Neural progenitor cell (in vitro differentiated cells): ENCODE data around the gene ITPA. TPM values are rescaled to one million over a fixed set of nuclear protein-coding genes. Genes with fewer than 3 reads are reported as not detected.

ENCODE experiments used
- DNase-seq: peaks from one replicate; pipeline ENCODE4 v3.0.0-alpha.2; 2016; ENCODE audit warnings: low spot score
- H2AFZ ChIP-seq: fragments of 200-600 bp; sonication (generic); replicated peaks from 2 replicates; pipeline ENCODE4 v1.6.1; 2016; ENCODE audit warnings: antibody characterized with exemption
- H3F3A ChIP-seq: fragments of 200-600 bp; sonication (generic); 2 replicates; pipeline ENCODE4 v1.6.1; 2016; ENCODE audit warnings: antibody characterized with exemption, low read depth
- H3K27ac ChIP-seq: fragments of 200-600 bp; sonication (generic); 2 replicates; pipeline ENCODE4 v1.5.1; 2016; ENCODE audit warnings: mild to moderate bottlenecking
- H3K27me3 ChIP-seq: fragments of 200-600 bp; sonication (generic); 2 replicates; pipeline ENCODE4 v1.6.1; 2016; ENCODE audit warnings: mild to moderate bottlenecking, moderate library complexity
- H3K36me3 ChIP-seq: fragments of 200-600 bp; sonication (generic); 2 replicates; pipeline ENCODE4 v1.5.1; 2016
- H3K4me1 ChIP-seq: fragments of 200-600 bp; sonication (generic); 2 replicates; pipeline ENCODE4 v1.6.1; 2016; ENCODE audit warnings: mixed run types
- H3K4me2 ChIP-seq: fragments of 200-600 bp; sonication (generic); 2 replicates; pipeline ENCODE4 v1.6.1; 2016
- H3K4me3 ChIP-seq: fragments of 200-600 bp; sonication (generic); 2 replicates; pipeline ENCODE4 v1.5.1; 2016
- H3K79me2 ChIP-seq: fragments of 200-600 bp; sonication (generic); 2 replicates; pipeline ENCODE4 v1.6.1; 2016; ENCODE audit warnings: low read depth
- H3K9ac ChIP-seq: fragments of 200-600 bp; sonication (generic); 2 replicates; pipeline ENCODE4 v1.6.1; 2016
- H3K9me3 ChIP-seq: fragments of 200-600 bp; sonication (generic); 2 replicates; pipeline ENCODE4 v1.5.1; 2016; ENCODE audit warnings: low read depth
- H4K20me1 ChIP-seq: fragments of 200-600 bp; sonication (generic); 2 replicates; pipeline ENCODE4 v1.6.1; 2016; ENCODE audit warnings: low read depth
- H3K27ac Mint-ChIP-seq: 3 replicates; pipeline ENCODE4 v1.8.0; 2021; ENCODE audit warnings: mixed read lengths
- H3K27me3 Mint-ChIP-seq: 2 replicates; pipeline ENCODE4 v1.8.0; 2022; ENCODE audit warnings: low read depth, mild to moderate bottlenecking, inconsistent platforms, moderate library complexity, mixed read lengths; ENCODE audit not compliant: insufficient read depth
- H3K36me3 Mint-ChIP-seq: 3 replicates; pipeline ENCODE4 v1.8.0; 2021; ENCODE audit warnings: mixed read lengths
- H3K4me1 Mint-ChIP-seq: 3 replicates; pipeline ENCODE4 v1.8.0; 2021; ENCODE audit warnings: mixed read lengths
- H3K4me3 Mint-ChIP-seq: 3 replicates; pipeline ENCODE4 v1.8.0; 2021; ENCODE audit warnings: mild to moderate bottlenecking, moderate library complexity, mixed read lengths
- H3K9me3 Mint-ChIP-seq: 3 replicates; pipeline ENCODE4 v1.8.0; 2020; ENCODE audit warnings: mixed read lengths
- EZH2 ChIP-seq: fragments of 200-600 bp; sonication (generic); IDR thresholded peaks from 2 replicates; pipeline ENCODE4 v1.6.1; 2017; ENCODE audit warnings: antibody characterized with exemption, mild to moderate bottlenecking, moderate library complexity
- EZH2phosphoT487 ChIP-seq: fragments of 200-600 bp; sonication (generic); IDR thresholded peaks from 2 replicates; pipeline ENCODE4 v1.6.1; 2017; ENCODE audit warnings: antibody characterized with exemption
- total RNA-seq: library from RNA; depleted of rRNA; stranded (reverse); fragments of >200 nt; gene quantifications from 2 replicates; pipeline ENCODE4 v1.2.3, GENCODE V29; 2015; ENCODE audit warnings: low replicate concordance
- TF ChIP-seq, protein P1 (sequence below): fragments of 200-600 bp; sonication (generic); IDR thresholded peaks from 2 replicates; pipeline ENCODE4 v1.5.1; 2017; ENCODE audit warnings: antibody characterized with exemption, mild to moderate bottlenecking

The ITPA gene
- total RNA-seq, 1 donor from 2014 or later: 18.2 TPM

DNA sequence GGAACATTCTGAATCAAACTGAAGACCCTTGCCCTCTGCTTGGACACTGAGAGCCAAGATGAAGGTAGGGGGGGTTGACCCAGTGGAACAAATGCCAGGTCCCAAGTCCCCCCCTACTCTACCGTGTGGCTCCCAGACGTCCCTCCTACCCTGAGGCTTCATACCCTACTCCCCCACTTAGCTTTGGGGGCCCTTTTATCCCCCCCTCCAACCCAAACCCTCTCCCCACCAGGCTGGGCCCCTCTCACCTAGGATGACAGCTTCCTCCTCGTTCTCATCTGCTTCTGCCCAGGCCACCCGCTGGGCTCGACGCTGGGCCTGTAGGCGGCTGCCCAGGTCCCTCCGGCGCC lies 6.4 kb upstream of the ITPA start:
- Histone ChIP-seq H4K20me1 (peaks cover 11% of the 10 kb centered on the region), H3K4me2 (peak overlapping the region; percentile 95), H3K27me3 (no peaks in the 10 kb centered on the region), H3K4me3 (peak overlapping the region; percentile 75), H3K9ac (peak overlapping the region; percentile 64), H3F3A (peaks cover 11% of the 10 kb centered on the region), H3K9me3 (no peaks in the 10 kb centered on the region), H3K4me1 (peaks cover 7% of the 10 kb centered on the region), H3K79me2 (peaks cover 25% of the 10 kb centered on the region), H2AFZ (no peak overlapping the region), H3K27ac (no peak overlapping the region), H3K36me3 (no peaks in the 10 kb centered on the region)
- peaks cover 16% of the 10 kb centered on the region for H3K36me3 Mint-ChIP-seq
- no peaks in the 10 kb centered on the region for H3K9me3 Mint-ChIP-seq
- no peak for TF ChIP-seq EZH2
- TF ChIP-seq EZH2phosphoT487: no peak
- TF ChIP-seq, protein P1, sequence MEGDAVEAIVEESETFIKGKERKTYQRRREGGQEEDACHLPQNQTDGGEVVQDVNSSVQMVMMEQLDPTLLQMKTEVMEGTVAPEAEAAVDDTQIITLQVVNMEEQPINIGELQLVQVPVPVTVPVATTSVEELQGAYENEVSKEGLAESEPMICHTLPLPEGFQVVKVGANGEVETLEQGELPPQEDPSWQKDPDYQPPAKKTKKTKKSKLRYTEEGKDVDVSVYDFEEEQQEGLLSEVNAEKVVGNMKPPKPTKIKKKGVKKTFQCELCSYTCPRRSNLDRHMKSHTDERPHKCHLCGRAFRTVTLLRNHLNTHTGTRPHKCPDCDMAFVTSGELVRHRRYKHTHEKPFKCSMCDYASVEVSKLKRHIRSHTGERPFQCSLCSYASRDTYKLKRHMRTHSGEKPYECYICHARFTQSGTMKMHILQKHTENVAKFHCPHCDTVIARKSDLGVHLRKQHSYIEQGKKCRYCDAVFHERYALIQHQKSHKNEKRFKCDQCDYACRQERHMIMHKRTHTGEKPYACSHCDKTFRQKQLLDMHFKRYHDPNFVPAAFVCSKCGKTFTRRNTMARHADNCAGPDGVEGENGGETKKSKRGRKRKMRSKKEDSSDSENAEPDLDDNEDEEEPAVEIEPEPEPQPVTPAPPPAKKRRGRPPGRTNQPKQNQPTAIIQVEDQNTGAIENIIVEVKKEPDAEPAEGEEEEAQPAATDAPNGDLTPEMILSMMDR: no peak
- H3K4me3 Mint-ChIP-seq: peak overlapping the region; percentile 71
- no peak for DNase-seq
- H3K27me3 Mint-ChIP-seq: peaks cover 4% of the 10 kb centered on the region
- peaks cover 8% of the 10 kb centered on the region for H3K4me1 Mint-ChIP-seq
- H3K27ac Mint-ChIP-seq: no peak overlapping the region

DNA sequence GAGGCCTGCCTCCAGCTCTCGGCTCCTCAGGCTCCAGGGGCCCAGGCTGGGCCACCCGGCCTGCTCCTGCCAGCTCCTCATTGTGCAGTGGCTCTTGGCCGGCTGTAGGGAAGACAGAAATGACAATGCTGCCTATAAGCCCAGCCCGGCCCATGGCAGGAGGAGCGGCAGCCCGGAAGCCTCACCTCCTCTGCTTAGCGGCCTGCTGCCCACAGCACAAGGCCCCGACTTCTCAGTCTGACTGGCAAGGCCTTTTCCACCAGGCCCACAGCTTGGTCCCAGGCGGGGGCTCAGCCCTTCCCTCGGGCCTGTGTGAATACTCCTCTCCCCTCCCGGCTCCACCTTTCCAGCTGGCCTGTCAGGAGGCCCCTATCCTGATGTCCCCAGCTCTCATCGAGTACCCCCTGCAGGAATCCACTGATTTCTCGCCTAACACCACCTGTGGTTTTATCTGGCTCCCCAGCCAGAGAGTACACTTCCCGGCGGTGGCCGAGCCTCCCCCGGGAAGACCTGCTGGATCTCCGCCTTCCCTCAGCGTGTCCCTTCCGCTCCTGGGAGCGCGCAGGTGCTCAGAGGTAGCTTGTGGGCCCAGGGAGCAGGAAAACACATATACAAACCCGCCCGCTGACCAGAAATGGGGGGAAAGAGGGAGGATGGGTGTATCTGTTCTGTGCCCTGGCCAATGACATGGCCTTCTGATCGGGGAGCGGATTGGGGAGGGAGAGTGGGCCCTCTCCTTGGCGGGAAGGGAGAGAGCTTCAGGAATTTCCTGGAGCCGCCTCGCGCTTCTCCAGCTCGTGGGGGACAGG lies 5.8 kb upstream of the ITPA start:
- TF ChIP-seq EZH2phosphoT487: no peak
- no peak for TF ChIP-seq EZH2
- TF ChIP-seq, protein P1: no peak
- Histone ChIP-seq H3K9me3 (no peaks in the 10 kb centered on the region), H3K79me2 (peaks cover 31% of the 10 kb centered on the region), H3K27ac (no peak overlapping the region), H3K9ac (peak overlapping the region; percentile 64), H3F3A (peaks cover 15% of the 10 kb centered on the region), H3K36me3 (no peaks in the 10 kb centered on the region), H3K4me1 (peaks cover 10% of the 10 kb centered on the region), H4K20me1 (peaks cover 11% of the 10 kb centered on the region), H3K4me3 (peak overlapping the region; percentile 75), H2AFZ (no peak overlapping the region), H3K27me3 (no peaks in the 10 kb centered on the region), H3K4me2 (peak overlapping the region; percentile 95)
- peaks cover 11% of the 10 kb centered on the region for H3K4me1 Mint-ChIP-seq
- H3K9me3 Mint-ChIP-seq: no peaks in the 10 kb centered on the region
- H3K36me3 Mint-ChIP-seq: peaks cover 16% of the 10 kb centered on the region
- peak overlapping the region; percentile 78 for H3K27ac Mint-ChIP-seq
- peak overlapping the region; percentile 97 for H3K4me3 Mint-ChIP-seq
- DNase-seq: peak; percentile 30
- H3K27me3 Mint-ChIP-seq: peaks cover 4% of the 10 kb centered on the region

DNA sequence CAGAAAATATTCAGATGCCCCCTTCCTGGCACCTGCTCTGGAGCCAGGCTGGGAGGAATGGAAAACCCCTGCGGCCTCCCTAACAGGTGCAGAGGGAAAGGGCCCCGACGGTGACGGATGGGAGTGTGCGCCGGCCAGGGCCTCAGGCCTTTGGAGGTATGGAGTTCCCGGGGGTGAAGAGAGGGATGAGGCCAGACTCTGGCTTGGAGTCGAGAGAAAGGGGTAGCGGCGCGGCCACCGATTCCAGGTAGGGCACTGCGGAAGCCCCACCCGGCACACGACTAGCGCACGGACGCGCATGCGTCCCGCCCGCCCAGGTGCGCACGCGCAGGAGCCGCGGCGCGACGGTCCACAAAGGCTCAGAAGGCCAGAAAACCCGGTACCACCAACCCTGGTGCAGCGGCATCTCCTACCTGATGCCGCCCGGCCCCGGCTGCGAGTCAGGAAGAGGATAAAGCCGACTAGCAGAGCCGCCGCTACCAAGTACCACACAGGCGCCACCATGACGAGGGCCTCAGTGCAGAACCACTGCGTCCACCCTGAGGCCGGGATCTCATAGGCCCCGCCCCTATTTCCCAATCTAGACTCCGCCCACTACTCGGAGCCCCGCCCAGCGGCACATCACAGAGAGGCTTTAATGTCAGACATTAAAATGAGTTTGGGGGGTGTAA lies 5.0 kb upstream of the ITPA start, which contains the start of gene DDRGK1:
DDRGK1 (minus strand) TSS at position 559 of the 671 bp plus-strand sequence; CDS start at position 504, 55 bp downstream.
- H3K4me2 ChIP-seq: peak within 1 kb of the TSS; percentile 95
- H4K20me1 ChIP-seq: peaks cover 11% of the 10 kb centered on the region
- Mint-ChIP-seq H3K4me3 (peak within 1 kb of the TSS; percentile 97), H3K9me3 (no peaks in the 10 kb centered on the region), H3K27me3 (peaks cover 4% of the 10 kb centered on the region), H3K4me1 (peaks cover 15% of the 10 kb centered on the region), H3K36me3 (peaks cover 10% of the 10 kb centered on the region), H3K27ac (peak within 1 kb of the TSS; percentile 78)
- H3K27me3 ChIP-seq: no peaks in the 10 kb centered on the region
- H3K4me3 ChIP-seq: peak within 1 kb of the TSS; percentile 75
- H2AFZ ChIP-seq: peak within 1 kb of the TSS; percentile 84
- peaks cover 20% of the 10 kb centered on the region for H3F3A ChIP-seq
- peaks cover 11% of the 10 kb centered on the region for H3K4me1 ChIP-seq
- no peak within 1 kb of the TSS for H3K27ac ChIP-seq
- H3K9ac ChIP-seq: peak within 1 kb of the TSS; percentile 64
- no peaks in the 10 kb centered on the region for H3K36me3 ChIP-seq
- peak; percentile 88 for DNase-seq
- no peaks in the 10 kb centered on the region for H3K9me3 ChIP-seq
- TF ChIP-seq, protein P1: no peak
- TF ChIP-seq EZH2 (no peak), EZH2phosphoT487 (no peak)
- peaks cover 34% of the 10 kb centered on the region for H3K79me2 ChIP-seq
